Body of pancreas (tissue), 4 donors: ENCODE data around the gene SH3D19. TPM values are rescaled to one million over a fixed set of nuclear protein-coding genes. Genes with fewer than 3 reads are reported as not detected.

Experiments
- ATAC-seq: fragments of 150-250 bp; one replicate; pipeline ENCODE4 v1.9.1; 2016
- DNase-seq, 4 donors: peaks; one replicate each; pipeline ENCODE4 v3.0.0-alpha.2; 2019
- H3K27ac ChIP-seq, 4 donors: fragments of 200-600 bp; sonication (generic); 1 replicate in 3 of 4; 2 replicates in 1 of 4; pipeline versions ENCODE4 v1.5.1 to v1.6.1; 2016 to 2019; ENCODE audit warnings: mild to moderate bottlenecking in 1 of 4, mixed read lengths in 1 of 4, moderate library complexity in 1 of 4
- H3K27me3 ChIP-seq, 2 donors: fragments of 200-600 bp; sonication (generic); one replicate each; pipeline ENCODE4 v1.6.0; 2016; ENCODE audit warnings: mild to moderate bottlenecking in 1 of 2
- H3K36me3 ChIP-seq, 2 donors: fragments of 200-600 bp; sonication (generic); replicated peaks in 1 of 2; 2 replicates each; pipeline ENCODE4 v1.5.1; 2016; ENCODE audit warnings: low read depth in 2 of 2; ENCODE audit not compliant: insufficient read depth in 1 of 2
- H3K4me1 ChIP-seq: fragments of 200-600 bp; sonication (generic); one replicate; pipeline ENCODE4 v1.6.0; 2016
- H3K4me3 ChIP-seq, 2 donors: fragments of 200-600 bp; sonication (generic); 1 replicate in 1 of 2; 2 replicates in 1 of 2; pipeline ENCODE4 v1.5.1; 2016 to 2019
- H3K9me3 ChIP-seq, 3 donors: fragments of 200-600 bp; sonication (generic); 1 replicate in 2 of 3; 2 replicates in 1 of 3; pipeline ENCODE4 v1.5.1; 2016
- POLR2A ChIP-seq, 3 donors: fragments of 450-650 bp; IDR thresholded peaks; one replicate each; pipeline ENCODE4 v1.6.1; 2016; ENCODE audit warnings: antibody characterized with exemption in 3 of 3, mild to moderate bottlenecking in 2 of 3
- WGBS, 2 donors: methylation state at CpG; one replicate each; pipeline ENCODE4 v1.1.5; 2017; 5-methylcytosine and 5-hydroxymethylcytosine counted together
- intact Hi-C: fragments of 100-400 bp; cut with DNase I; formaldehyde crosslinking; loops from one replicate; pipeline ENCODE4 v1.15.1; 2023
- total RNA-seq, 2 donors: library from RNA; depleted of rRNA; stranded (reverse); fragments of >200 nt; gene quantifications; one replicate each; pipeline ENCODE4 v1.1.0, GENCODE V29; 2016
- TF ChIP-seq, protein P1 (sequence below), 7 experiments: fragments of 450-650 bp in 4 of 7; fragments of 200-600 bp in 3 of 7; sonication (generic) in 3 of 7; IDR thresholded peaks; one replicate each; pipeline ENCODE4 v1.5.1; 2016 to 2019; ENCODE audit warnings: antibody characterized with exemption in 7 of 7

Gene SH3D19
- total RNA-seq, 2 donors from 2014 or later: 38.1 to 42.8 TPM

DNA sequence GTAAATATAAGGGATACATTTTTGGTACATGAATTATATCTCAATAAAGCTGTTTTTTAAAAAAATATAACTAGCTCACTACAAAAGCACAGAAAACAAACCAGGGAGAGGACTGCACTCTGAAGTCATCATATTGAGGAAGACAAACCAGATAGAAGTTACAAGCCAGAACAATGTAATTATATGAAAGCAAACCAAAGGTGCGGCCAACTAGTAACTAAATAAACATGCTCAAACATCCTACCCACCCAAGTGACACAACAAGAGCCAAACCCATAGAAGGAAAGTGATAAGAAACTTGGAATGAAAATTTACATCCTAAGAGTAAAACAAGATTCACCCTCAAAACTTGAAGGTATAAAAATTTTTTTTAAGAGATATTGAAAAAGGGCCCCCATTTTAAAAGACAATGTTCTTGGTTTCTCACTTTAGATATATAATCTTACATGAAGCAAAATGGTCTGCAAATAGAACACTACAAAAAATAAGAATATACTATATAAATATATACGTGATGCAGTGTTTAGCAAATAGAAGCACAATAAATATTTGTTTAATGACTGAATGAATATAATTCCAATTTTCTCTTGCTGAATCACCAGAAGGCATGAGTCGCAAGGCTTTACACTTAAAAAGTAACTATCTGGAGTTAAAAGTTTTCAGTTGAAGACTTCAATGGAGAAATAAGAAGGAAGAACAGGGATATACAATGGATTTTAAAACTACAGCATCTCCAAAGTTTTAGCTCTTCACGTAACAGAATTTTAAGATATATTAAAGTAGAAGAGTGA lies 4.0 kb upstream of the SH3D19 start:
- H3K27me3 ChIP-seq: no peaks in the 10 kb centered on the region
- no peak for ATAC-seq
- H3K4me3 ChIP-seq: no peak overlapping the region
- TF ChIP-seq POLR2A (IDR thresholded peaks at IDR 0.05): no peak
- TF ChIP-seq, protein P1, sequence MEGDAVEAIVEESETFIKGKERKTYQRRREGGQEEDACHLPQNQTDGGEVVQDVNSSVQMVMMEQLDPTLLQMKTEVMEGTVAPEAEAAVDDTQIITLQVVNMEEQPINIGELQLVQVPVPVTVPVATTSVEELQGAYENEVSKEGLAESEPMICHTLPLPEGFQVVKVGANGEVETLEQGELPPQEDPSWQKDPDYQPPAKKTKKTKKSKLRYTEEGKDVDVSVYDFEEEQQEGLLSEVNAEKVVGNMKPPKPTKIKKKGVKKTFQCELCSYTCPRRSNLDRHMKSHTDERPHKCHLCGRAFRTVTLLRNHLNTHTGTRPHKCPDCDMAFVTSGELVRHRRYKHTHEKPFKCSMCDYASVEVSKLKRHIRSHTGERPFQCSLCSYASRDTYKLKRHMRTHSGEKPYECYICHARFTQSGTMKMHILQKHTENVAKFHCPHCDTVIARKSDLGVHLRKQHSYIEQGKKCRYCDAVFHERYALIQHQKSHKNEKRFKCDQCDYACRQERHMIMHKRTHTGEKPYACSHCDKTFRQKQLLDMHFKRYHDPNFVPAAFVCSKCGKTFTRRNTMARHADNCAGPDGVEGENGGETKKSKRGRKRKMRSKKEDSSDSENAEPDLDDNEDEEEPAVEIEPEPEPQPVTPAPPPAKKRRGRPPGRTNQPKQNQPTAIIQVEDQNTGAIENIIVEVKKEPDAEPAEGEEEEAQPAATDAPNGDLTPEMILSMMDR (IDR thresholded peaks at IDR 0.05): no peak
- H3K4me1 ChIP-seq: peaks cover under 1% of the 10 kb centered on the region
- H3K9me3 ChIP-seq: no peaks in the 10 kb centered on the region
- no peak overlapping the region for H3K27ac ChIP-seq
- no peaks in the 10 kb centered on the region for H3K36me3 ChIP-seq
- DNase-seq: no peak
- intact Hi-C loops: no loop called here
- 76 to 82% methylated on average over 4 of the region's 4 CpGs for WGBS, 2 donors

DNA sequence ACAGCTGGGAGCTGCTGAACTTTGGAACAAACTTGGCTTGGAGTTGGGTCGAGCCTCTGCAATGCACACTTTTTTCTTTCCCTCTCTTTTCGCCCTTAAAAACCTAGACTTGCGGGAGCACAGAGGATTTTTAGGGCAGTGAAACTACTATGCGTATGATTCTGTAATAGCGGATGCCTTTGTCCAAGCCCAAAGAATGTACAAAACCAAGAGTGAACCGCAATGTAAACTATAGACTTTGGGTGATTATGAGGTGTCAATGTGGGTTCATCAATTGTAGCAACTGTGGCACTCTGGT lies 493 bp upstream of the SH3D19 start:
- WGBS, 2 donors: 71 to 73% methylated on average over 6 of the region's 6 CpGs
- no peaks in the 10 kb centered on the region for H3K27me3 ChIP-seq
- intact Hi-C loops: no loop called here
- H3K27ac ChIP-seq: peak overlapping the region; percentile 78 to 92 (median 88)
- H3K9me3 ChIP-seq: no peaks in the 10 kb centered on the region
- peaks cover 20% of the 10 kb centered on the region for H3K4me1 ChIP-seq
- ATAC-seq (no peak), DNase-seq (no peak)
- TF ChIP-seq, protein P1 (IDR thresholded peaks at IDR 0.05): no peak
- no peak for TF ChIP-seq POLR2A (IDR thresholded peaks at IDR 0.05)
- H3K4me3 ChIP-seq: peak overlapping the region in 1 of 2 donors; percentile 44
- no peaks in the 10 kb centered on the region for H3K36me3 ChIP-seq

DNA sequence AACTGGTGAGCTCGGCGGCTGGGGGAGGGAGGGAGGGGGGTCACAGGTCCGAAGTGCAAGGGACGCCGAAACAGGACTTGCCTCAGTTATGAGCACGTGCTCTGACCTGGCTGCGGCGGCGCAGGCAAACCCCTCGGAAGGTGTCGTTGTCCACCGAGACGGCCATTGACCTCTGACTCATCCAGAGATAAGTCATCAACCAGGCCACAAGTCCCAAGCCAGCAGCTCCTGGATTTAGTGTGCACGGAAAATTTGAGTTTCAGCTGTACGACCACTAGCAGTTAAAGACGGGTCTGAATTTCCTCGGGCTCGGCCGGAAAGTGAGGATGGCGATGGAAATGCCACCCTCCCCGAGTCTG lies 674 bp downstream of the SH3D19 start:
- Histone ChIP-seq H3K4me1 (peaks cover 20% of the 10 kb centered on the region), H3K27ac (peak overlapping the region; percentile 78 to 92 (median 88)), H3K9me3 (no peaks in the 10 kb centered on the region), H3K4me3 (peak overlapping the region; percentile 44 to 67), H3K36me3 (no peaks in the 10 kb centered on the region), H3K27me3 (no peaks in the 10 kb centered on the region)
- no peak for TF ChIP-seq POLR2A (IDR thresholded peaks at IDR 0.05)
- TF ChIP-seq, protein P1 (IDR thresholded peaks at IDR 0.05): no peak
- intact Hi-C loops: no loop called here
- peak; percentile 68 for ATAC-seq
- 0 to 1% methylated on average over 13 to 21 of the region's 21 CpGs for WGBS, 2 donors
- DNase-seq: peak; percentile 55 to 70 (median 68)

DNA sequence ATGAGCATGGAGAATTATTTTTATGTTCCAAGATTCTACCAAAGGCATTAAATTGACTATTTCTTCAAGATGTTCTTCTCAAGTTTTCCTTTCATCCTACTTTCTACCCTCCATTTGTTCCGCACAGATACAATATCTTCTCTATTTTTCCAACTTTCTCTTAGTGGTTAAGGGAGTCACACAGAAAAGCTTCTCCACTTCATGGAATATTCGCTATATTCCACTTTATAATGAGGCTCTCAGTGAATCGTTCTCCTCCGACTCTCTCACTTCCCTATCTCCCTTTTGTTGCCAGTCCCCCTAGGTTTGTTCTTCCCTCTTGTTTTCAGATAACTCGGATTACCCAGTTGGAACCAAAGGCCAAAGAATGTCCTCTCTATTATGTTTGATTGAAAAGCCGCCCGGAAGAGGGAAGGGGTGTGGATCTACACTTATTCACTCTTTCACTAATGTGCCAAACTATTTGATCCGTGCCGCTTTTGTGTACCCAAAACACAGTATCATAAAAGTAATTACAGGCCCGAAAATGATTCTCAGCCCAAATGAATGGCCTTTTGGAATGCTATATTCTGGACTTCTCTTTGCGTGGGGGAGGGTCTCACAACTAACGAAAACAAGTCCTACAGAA lies 1.2 kb downstream of the SH3D19 start:
- ATAC-seq: peak; percentile 11
- peak overlapping the region; percentile 78 to 92 (median 88) for H3K27ac ChIP-seq

More for the DNA sequence above, 1.2 kb downstream of the SH3D19 start:
- 17 to 19% methylated on average over 12 of the region's 12 CpGs for WGBS, 2 donors
- peaks cover 20% of the 10 kb centered on the region for H3K4me1 ChIP-seq
- no peaks in the 10 kb centered on the region for H3K36me3 ChIP-seq
- H3K27me3 ChIP-seq: no peaks in the 10 kb centered on the region
- no peaks in the 10 kb centered on the region for H3K9me3 ChIP-seq
- peak overlapping the region; percentile 44 to 67 for H3K4me3 ChIP-seq
- TF ChIP-seq, protein P1 (IDR thresholded peaks at IDR 0.05): no peak
- TF ChIP-seq POLR2A (IDR thresholded peaks at IDR 0.05): no peak
- intact Hi-C loops: no loop called here
- DNase-seq: peak in 3 of 4 donors; percentile 10 to 27 (median 14)
